ENCODE data around the gene NUTM1.

NUTM1 gene

DNA sequence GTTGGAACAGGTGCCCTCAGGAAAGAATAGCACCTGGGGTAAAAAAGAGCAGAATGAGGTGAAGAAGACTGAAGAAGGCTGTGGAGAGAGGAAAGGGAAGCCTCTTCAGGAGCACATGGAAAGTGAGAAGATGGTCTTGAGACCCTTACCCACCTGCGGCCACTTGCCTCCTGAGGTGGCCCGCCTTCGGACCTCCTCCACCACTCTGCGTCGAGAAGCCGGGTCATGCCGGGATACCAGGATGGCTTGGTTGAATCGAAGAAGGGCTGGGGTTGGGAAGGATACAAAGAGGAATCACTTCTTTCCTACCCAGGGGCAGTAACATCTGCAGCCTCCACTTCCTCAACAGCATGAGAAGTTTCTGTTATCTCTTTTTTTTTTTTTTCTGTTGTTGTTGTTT is 20.9 kb downstream of the NUTM1 start:
- peaks cover 51% of the 10 kb centered on the region for H3K36me3 ChIP-seq (ENCODE audit: low read depth)
- H3K4me1 ChIP-seq (ENCODE audit: insufficient read depth, poor library complexity, severe bottlenecking), result peaks cover 5% of the 10 kb centered on the region
- H3K4me3 ChIP-seq (ENCODE audit: severe bottlenecking), result no peak overlapping the region
- TF ChIP-seq, protein P1, sequence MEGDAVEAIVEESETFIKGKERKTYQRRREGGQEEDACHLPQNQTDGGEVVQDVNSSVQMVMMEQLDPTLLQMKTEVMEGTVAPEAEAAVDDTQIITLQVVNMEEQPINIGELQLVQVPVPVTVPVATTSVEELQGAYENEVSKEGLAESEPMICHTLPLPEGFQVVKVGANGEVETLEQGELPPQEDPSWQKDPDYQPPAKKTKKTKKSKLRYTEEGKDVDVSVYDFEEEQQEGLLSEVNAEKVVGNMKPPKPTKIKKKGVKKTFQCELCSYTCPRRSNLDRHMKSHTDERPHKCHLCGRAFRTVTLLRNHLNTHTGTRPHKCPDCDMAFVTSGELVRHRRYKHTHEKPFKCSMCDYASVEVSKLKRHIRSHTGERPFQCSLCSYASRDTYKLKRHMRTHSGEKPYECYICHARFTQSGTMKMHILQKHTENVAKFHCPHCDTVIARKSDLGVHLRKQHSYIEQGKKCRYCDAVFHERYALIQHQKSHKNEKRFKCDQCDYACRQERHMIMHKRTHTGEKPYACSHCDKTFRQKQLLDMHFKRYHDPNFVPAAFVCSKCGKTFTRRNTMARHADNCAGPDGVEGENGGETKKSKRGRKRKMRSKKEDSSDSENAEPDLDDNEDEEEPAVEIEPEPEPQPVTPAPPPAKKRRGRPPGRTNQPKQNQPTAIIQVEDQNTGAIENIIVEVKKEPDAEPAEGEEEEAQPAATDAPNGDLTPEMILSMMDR (IDR thresholded peaks at IDR 0.05; ENCODE audit: poor library complexity, severe bottlenecking), result no peak
- H3K27me3 ChIP-seq (ENCODE audit: insufficient read depth, poor library complexity, severe bottlenecking), result no peaks in the 10 kb centered on the region
- peak; percentile 66 for DNase-seq (ENCODE audit: low spot score)
- no peak overlapping the region for H3K27ac ChIP-seq (ENCODE audit: poor library complexity, severe bottlenecking)
- no peak for ATAC-seq (ENCODE audit: low read depth)
- H3K9me3 ChIP-seq (ENCODE audit: severe bottlenecking), result no peaks in the 10 kb centered on the region

DNA sequence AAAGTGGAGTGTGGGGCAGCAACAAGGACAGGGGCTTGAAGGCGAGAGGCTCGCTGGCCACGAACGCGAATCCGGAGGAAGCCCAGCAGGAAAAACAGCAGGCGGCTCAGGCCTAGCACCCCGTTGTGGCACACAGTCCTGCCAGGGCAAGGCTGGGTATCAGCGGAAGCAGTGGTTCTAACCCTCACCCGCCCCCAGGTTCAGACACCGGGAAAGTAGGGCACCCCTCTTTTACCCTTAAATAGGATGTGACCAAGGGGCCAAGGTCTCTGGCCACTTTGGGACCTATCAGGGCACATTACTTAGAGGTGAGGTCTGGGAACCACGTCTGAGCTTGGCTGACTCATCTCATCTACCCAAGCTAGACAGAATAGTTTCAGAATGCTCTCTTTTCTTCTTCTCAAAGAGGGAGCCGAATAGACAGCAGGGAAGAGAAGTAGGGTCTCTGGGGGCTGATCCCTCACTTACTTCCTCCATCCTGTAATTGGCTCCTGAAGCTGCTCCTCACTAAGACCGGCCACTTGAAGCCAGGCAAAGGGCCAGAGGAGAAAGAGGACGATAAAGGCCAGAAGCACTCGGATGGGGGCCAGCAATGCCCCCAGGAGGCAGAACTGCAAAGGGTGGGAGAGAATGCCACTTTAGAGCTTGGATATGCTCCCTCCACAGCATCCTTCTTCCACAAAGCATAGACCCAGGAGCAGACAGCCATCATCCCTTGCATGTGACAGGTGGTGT is 22.1 kb downstream of the NUTM1 start:
- H3K36me3 ChIP-seq (ENCODE audit: low read depth), result peaks cover 38% of the 10 kb centered on the region
- peak; percentile 67 for DNase-seq (ENCODE audit: low spot score)

DNA sequence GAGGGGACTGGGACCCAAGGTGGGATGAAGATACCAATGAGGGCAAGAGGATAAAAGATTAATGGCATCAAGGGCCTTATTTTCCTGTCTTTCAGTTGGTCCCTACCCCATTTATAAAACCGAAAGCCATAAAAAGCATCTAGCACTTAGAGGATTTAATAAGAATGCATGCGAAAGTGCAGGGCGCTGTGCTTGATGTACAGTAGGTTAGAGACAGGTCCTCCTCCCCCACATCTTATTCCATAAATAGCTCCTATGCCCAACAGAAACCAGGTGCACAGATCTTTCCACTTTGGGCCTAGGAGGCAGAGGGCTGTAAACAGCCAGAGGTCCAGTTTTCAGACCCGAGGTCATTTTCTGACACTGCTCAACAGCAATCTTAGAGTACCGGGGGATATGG is 22.7 kb downstream of the NUTM1 start:
- ATAC-seq (ENCODE audit: low read depth) (no peak), DNase-seq (ENCODE audit: low spot score) (no peak)
- Histone ChIP-seq H3K27me3 (ENCODE audit: insufficient read depth, poor library complexity, severe bottlenecking) (no peaks in the 10 kb centered on the region), H3K4me3 (ENCODE audit: severe bottlenecking) (peak overlapping the region; percentile 59), H3K36me3 (ENCODE audit: low read depth) (peaks cover 33% of the 10 kb centered on the region), H3K27ac (ENCODE audit: poor library complexity, severe bottlenecking) (peak overlapping the region; percentile 81), H3K4me1 (ENCODE audit: insufficient read depth, poor library complexity, severe bottlenecking) (peaks cover 5% of the 10 kb centered on the region), H3K9me3 (ENCODE audit: severe bottlenecking) (no peaks in the 10 kb centered on the region)
- TF ChIP-seq, protein P1 (IDR thresholded peaks at IDR 0.05; ENCODE audit: poor library complexity, severe bottlenecking), result no peak

More for the DNA sequence above, 22.1 kb downstream of the NUTM1 start:
- no peaks in the 10 kb centered on the region for H3K9me3 ChIP-seq (ENCODE audit: severe bottlenecking)
- H3K27ac ChIP-seq (ENCODE audit: poor library complexity, severe bottlenecking), result peak overlapping the region; percentile 81
- TF ChIP-seq, protein P1 (IDR thresholded peaks at IDR 0.05; ENCODE audit: poor library complexity, severe bottlenecking), result no peak
- peaks cover 5% of the 10 kb centered on the region for H3K4me1 ChIP-seq (ENCODE audit: insufficient read depth, poor library complexity, severe bottlenecking)
- no peak overlapping the region for H3K4me3 ChIP-seq (ENCODE audit: severe bottlenecking)
- H3K27me3 ChIP-seq (ENCODE audit: insufficient read depth, poor library complexity, severe bottlenecking), result no peaks in the 10 kb centered on the region
- ATAC-seq (ENCODE audit: low read depth), result no peak

DNA sequence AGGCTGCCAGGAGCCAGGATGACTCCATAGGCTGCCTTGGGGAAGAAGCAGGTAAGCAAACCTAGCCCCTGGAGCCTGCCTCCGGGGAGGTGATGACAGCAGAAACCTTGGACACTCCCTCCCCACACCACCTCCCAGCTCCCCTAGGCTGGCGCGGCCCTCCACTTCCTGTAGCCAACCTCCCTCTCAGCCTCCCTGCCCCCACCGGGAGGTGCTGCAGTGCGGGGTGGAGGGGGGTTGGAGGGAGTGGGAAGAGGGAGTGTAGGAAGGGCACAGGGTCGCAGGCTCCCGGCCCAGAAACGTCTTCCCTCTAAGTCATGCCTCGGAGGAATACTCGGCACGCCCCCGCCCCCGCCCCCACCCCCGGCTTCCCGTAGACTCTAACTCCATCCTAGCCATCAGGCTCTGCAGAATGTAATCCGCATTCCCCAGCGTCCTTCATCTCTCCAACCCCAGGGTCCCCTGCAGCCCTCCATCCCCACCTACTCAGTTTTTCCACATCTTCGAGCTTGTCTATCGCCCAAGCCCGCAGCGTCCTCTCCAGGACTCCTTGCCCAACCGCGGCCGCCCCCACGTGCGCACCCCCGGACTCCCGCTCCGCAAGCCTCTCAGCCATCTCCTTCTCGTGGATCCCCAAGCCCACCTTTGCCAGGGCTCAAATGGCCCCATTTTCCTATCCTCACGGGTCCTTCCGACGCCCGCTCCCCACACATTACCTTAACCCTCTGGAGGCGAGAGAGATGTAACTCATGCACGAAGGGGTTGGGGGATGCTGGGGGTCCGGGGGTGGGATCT is 23.4 kb downstream of the NUTM1 start:
- Histone ChIP-seq H3K36me3 (ENCODE audit: low read depth) (peaks cover 26% of the 10 kb centered on the region), H3K9me3 (ENCODE audit: severe bottlenecking) (no peaks in the 10 kb centered on the region), H3K27me3 (ENCODE audit: insufficient read depth, poor library complexity, severe bottlenecking) (no peaks in the 10 kb centered on the region), H3K4me1 (ENCODE audit: insufficient read depth, poor library complexity, severe bottlenecking) (peaks cover 5% of the 10 kb centered on the region), H3K4me3 (ENCODE audit: severe bottlenecking) (peak overlapping the region; percentile 59), H3K27ac (ENCODE audit: poor library complexity, severe bottlenecking) (peak overlapping the region; percentile 81)
- ATAC-seq (ENCODE audit: low read depth) (peak; percentile 71), DNase-seq (ENCODE audit: low spot score) (peak; percentile 95)
- TF ChIP-seq, protein P1 (IDR thresholded peaks at IDR 0.05; ENCODE audit: poor library complexity, severe bottlenecking), result no peak
